Peyer's patch (tissue), 4 donors: ENCODE data around the gene TSPAN33.

Source experiments
- POLR2A ChIP-seq, 2 donors: fragments of 450-650 bp; IDR thresholded peaks; one replicate each; pipeline ENCODE4 v1.5.1; 2017; ENCODE audit warnings: antibody characterized with exemption in 2 of 2, mild to moderate bottlenecking in 2 of 2, moderate library complexity in 2 of 2
- TF ChIP-seq, protein P1 (sequence below), 6 experiments: fragments of 450-650 bp in 4 of 6; fragments of 200-600 bp in 2 of 6; sonication (generic) in 1 of 6; IDR thresholded peaks; one replicate each; pipeline ENCODE4 v1.5.1; 2017 to 2019; ENCODE audit warnings: antibody characterized with exemption in 6 of 6, mild to moderate bottlenecking in 3 of 6, moderate library complexity in 1 of 6

DNA sequence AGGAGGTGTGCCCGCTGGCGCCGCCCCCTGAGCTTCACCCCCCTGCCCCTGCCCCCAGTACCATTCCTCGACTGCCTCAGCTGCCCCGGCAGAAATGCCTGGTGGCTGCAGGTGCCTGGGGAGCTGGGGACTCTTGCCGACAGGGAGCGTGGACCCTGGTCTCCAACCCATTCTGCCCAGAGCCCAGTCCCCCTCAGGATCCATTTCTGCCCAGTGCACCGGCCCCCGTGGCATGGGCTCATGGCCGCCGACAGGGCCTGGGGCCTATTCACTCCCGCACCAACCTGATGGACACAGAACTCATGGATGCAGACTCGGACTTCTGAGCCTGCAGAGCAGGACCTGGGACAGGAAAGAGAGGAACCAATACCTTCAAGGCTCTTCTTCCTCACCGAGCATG is 67.6 kb downstream of the TSPAN33 start:
- no peak for TF ChIP-seq POLR2A (IDR thresholded peaks at IDR 0.05)
- TF ChIP-seq, protein P1, sequence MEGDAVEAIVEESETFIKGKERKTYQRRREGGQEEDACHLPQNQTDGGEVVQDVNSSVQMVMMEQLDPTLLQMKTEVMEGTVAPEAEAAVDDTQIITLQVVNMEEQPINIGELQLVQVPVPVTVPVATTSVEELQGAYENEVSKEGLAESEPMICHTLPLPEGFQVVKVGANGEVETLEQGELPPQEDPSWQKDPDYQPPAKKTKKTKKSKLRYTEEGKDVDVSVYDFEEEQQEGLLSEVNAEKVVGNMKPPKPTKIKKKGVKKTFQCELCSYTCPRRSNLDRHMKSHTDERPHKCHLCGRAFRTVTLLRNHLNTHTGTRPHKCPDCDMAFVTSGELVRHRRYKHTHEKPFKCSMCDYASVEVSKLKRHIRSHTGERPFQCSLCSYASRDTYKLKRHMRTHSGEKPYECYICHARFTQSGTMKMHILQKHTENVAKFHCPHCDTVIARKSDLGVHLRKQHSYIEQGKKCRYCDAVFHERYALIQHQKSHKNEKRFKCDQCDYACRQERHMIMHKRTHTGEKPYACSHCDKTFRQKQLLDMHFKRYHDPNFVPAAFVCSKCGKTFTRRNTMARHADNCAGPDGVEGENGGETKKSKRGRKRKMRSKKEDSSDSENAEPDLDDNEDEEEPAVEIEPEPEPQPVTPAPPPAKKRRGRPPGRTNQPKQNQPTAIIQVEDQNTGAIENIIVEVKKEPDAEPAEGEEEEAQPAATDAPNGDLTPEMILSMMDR (IDR thresholded peaks at IDR 0.05), result no peak
